ENCODE measurements around the gene SLC25A39.
A peak's percentile ranks its signal among the peaks of the same experiment; 100 is the strongest.
"Not testable (repeated sequence)": the region's sequence is repeated elsewhere in the genome, so short reads cannot be mapped to it uniquely, and the experiment has no call there.

SLC25A39 gene

GRCh38 chr17:44354582-44355561, 30.2 kb upstream of the SLC25A39 start:
- peak; percentile 43 for DNase-seq (ENCODE audit: low spot score)

- DNase-seq (ENCODE audit: low spot score) = no peak
These were observed 29.2 kb upstream of the SLC25A39 start for GRCh38 chr17:44353672-44354331.

GRCh38 chr17:44352828-44353671, 28.4 kb upstream of the SLC25A39 start:
- DNase-seq (ENCODE audit: low spot score) = no peak

- no peak for DNase-seq (ENCODE audit: low spot score)
These were observed 27.6 kb upstream of the SLC25A39 start for GRCh38 chr17:44351961-44352827.

- no peak for DNase-seq (ENCODE audit: low spot score)
These were observed 26.8 kb upstream of the SLC25A39 start for GRCh38 chr17:44351464-44351863.

GRCh38 chr17:44350733-44351226, 26.2 kb upstream of the SLC25A39 start:
- peak; percentile 72 for DNase-seq (ENCODE audit: low spot score)

GRCh38 chr17:44349553-44350070, 25.0 kb upstream of the SLC25A39 start:
- DNase-seq (ENCODE audit: low spot score) = no peak

GRCh38 chr17:44348988-44349364, 24.4 kb upstream of the SLC25A39 start:
- no peak for DNase-seq (ENCODE audit: low spot score)

- no peak for DNase-seq (ENCODE audit: low spot score)
These were observed 23.8 kb upstream of the SLC25A39 start for GRCh38 chr17:44348234-44348987.

GRCh38 chr17:44347206-44348055, 22.8 kb upstream of the SLC25A39 start:
- not testable (repeated sequence) for DNase-seq (ENCODE audit: low spot score)

- no peak for DNase-seq (ENCODE audit: low spot score)
These were observed 21.6 kb upstream of the SLC25A39 start for GRCh38 chr17:44346064-44346844.

GRCh38 chr17:44345454-44346026, 20.9 kb upstream of the SLC25A39 start:
- DNase-seq (ENCODE audit: low spot score) = peak; percentile 46

GRCh38 chr17:44344939-44345453, 20.4 kb upstream of the SLC25A39 start, which contains the start of gene GRN:
Gene GRN (plus strand): TSS chr17:44345302. CDS start chr17:44349165, 3,863 bp downstream.
- peak; percentile 84 for DNase-seq (ENCODE audit: low spot score)

- no peak for DNase-seq (ENCODE audit: low spot score)
These were observed 19.0 kb upstream of the SLC25A39 start for GRCh38 chr17:44343510-44344209.

- DNase-seq (ENCODE audit: low spot score) = not testable (repeated sequence)
These were observed 15.9 kb upstream of the SLC25A39 start for GRCh38 chr17:44340553-44340952.

GRCh38 chr17:44338702-44339101, 14.1 kb upstream of the SLC25A39 start:
- no peak for DNase-seq (ENCODE audit: low spot score)

- DNase-seq (ENCODE audit: low spot score) = no peak
These were observed 11.3 kb upstream of the SLC25A39 start for GRCh38 chr17:44335968-44336367.
